Measurements from ENCODE around the gene SEC22C. TPM values are rescaled to one million over a fixed set of nuclear protein-coding genes. Genes with fewer than 3 reads are reported as not detected.

SEC22C gene
- total and polyA plus RNA-seq, 2 experiments from 2014 or later = 21.9 to 48.3 TPM

DNA sequence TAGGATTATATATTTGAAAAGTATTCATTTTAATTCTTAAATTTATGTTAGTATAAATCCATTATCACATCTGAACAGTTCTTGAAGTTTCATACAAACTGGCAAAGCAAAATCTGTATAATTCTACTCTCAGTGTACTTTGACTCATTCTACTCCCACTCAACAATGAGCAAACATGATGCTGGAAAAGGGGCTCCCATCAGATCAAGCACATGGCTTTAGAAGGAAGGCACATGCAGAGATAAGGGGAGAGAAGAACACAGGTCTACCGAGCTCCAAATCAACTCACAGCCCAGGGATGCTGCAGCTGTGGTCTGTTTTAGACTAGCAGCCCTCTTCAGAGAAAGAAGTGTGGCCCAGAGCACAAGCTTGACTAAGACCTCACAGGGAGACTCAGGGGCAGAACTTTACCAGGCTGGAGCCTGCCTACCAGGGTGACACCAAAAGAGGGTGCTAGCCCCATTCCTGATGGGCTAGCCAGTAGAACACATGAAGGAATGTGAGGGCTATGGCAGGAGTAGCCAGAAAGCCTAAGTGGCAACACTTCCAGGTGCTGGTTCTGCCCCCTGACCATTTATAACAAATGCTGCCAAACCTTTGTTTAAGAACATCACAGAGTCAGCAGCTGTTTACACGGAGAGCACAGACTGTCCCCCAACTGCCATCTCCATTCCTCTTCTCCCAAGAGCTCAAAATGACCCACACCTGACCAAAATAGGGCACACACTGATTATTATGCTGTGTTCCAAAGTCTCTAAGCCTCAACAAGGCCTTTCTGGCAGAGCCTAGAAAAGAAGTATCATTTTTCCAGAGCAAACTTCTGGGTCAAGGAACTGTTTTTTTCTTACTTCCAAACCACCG, 19.5 kb downstream of the SEC22C start:
- Mint-ChIP-seq H3K27ac (no peak overlapping the region; the same call in 1 of the 2 replicates), H3K36me3 (ENCODE audit: low read depth) (peaks cover 48% of the 10 kb centered on the region)
- TF ChIP-seq STAT1 (IDR thresholded peaks at IDR 0.05; ENCODE audit: unreplicated experiment) (no peak), ZNF114 (CRISPR knock-in tag; IDR thresholded peaks at IDR 0.05) (no peak), EZH2phosphoT487 (IDR thresholded peaks at IDR 0.05; ENCODE audit: unreplicated experiment) (no peak), CREB1 (CRISPR knock-in tag; IDR thresholded peaks at IDR 0.05; ENCODE audit: low read depth) (no peak), NANOG (IDR thresholded peaks at IDR 0.05; ENCODE audit: borderline replicate concordance) (no peak), EZH2 (IDR thresholded peaks at IDR 0.05; ENCODE audit: low read depth, unreplicated experiment) (no peak), JUNB (IDR thresholded peaks at IDR 0.05; ENCODE audit: unreplicated experiment) (no peak), POLR2AphosphoS5 (IDR thresholded peaks at IDR 0.05; ENCODE audit: low read depth) (no peak), ZNF331 (CRISPR knock-in tag; IDR thresholded peaks at IDR 0.05; ENCODE audit: low read depth) (no peak)
- TF ChIP-seq, protein P1, sequence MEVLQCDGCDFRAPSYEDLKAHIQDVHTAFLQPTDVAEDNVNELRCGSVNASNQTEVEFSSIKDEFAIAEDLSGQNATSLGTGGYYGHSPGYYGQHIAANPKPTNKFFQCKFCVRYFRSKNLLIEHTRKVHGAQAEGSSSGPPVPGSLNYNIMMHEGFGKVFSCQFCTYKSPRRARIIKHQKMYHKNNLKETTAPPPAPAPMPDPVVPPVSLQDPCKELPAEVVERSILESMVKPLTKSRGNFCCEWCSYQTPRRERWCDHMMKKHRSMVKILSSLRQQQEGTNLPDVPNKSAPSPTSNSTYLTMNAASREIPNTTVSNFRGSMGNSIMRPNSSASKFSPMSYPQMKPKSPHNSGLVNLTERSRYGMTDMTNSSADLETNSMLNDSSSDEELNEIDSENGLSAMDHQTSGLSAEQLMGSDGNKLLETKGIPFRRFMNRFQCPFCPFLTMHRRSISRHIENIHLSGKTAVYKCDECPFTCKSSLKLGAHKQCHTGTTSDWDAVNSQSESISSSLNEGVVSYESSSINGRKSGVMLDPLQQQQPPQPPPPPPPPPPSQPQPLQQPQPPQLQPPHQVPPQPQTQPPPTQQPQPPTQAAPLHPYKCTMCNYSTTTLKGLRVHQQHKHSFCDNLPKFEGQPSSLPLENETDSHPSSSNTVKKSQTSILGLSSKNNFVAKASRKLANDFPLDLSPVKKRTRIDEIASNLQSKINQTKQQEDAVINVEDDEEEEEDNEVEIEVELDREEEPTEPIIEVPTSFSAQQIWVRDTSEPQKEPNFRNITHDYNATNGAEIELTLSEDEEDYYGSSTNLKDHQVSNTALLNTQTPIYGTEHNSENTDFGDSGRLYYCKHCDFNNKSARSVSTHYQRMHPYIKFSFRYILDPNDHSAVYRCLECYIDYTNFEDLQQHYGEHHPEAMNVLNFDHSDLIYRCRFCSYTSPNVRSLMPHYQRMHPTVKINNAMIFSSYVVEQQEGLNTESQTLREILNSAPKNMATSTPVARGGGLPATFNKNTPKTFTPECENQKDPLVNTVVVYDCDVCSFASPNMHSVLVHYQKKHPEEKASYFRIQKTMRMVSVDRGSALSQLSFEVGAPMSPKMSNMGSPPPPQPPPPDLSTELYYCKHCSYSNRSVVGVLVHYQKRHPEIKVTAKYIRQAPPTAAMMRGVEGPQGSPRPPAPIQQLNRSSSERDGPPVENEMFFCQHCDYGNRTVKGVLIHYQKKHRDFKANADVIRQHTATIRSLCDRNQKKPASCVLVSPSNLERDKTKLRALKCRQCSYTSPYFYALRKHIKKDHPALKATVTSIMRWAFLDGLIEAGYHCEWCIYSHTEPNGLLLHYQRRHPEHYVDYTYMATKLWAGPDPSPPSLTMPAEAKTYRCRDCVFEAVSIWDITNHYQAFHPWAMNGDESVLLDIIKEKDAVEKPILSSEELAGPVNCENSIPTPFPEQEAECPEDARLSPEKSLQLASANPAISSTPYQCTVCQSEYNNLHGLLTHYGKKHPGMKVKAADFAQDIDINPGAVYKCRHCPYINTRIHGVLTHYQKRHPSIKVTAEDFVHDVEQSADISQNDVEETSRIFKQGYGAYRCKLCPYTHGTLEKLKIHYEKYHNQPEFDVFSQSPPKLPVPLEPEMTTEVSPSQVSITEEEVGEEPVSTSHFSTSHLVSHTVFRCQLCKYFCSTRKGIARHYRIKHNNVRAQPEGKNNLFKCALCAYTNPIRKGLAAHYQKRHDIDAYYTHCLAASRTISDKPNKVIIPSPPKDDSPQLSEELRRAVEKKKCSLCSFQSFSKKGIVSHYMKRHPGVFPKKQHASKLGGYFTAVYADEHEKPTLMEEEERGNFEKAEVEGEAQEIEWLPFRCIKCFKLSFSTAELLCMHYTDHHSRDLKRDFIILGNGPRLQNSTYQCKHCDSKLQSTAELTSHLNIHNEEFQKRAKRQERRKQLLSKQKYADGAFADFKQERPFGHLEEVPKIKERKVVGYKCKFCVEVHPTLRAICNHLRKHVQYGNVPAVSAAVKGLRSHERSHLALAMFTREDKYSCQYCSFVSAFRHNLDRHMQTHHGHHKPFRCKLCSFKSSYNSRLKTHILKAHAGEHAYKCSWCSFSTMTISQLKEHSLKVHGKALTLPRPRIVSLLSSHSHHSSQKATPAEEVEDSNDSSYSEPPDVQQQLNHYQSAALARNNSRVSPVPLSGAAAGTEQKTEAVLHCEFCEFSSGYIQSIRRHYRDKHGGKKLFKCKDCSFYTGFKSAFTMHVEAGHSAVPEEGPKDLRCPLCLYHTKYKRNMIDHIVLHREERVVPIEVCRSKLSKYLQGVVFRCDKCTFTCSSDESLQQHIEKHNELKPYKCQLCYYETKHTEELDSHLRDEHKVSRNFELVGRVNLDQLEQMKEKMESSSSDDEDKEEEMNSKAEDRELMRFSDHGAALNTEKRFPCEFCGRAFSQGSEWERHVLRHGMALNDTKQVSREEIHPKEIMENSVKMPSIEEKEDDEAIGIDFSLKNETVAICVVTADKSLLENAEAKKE (CRISPR knock-in tag; IDR thresholded peaks at IDR 0.05) = no peak
- TF ChIP-seq, protein P2, sequence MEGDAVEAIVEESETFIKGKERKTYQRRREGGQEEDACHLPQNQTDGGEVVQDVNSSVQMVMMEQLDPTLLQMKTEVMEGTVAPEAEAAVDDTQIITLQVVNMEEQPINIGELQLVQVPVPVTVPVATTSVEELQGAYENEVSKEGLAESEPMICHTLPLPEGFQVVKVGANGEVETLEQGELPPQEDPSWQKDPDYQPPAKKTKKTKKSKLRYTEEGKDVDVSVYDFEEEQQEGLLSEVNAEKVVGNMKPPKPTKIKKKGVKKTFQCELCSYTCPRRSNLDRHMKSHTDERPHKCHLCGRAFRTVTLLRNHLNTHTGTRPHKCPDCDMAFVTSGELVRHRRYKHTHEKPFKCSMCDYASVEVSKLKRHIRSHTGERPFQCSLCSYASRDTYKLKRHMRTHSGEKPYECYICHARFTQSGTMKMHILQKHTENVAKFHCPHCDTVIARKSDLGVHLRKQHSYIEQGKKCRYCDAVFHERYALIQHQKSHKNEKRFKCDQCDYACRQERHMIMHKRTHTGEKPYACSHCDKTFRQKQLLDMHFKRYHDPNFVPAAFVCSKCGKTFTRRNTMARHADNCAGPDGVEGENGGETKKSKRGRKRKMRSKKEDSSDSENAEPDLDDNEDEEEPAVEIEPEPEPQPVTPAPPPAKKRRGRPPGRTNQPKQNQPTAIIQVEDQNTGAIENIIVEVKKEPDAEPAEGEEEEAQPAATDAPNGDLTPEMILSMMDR (conservative IDR thresholded peaks at IDR 0.05; ENCODE audit: low read depth in 2 of 2) = no peak; a peak in 1 of 4 replicates
- TF ChIP-seq, protein P3, sequence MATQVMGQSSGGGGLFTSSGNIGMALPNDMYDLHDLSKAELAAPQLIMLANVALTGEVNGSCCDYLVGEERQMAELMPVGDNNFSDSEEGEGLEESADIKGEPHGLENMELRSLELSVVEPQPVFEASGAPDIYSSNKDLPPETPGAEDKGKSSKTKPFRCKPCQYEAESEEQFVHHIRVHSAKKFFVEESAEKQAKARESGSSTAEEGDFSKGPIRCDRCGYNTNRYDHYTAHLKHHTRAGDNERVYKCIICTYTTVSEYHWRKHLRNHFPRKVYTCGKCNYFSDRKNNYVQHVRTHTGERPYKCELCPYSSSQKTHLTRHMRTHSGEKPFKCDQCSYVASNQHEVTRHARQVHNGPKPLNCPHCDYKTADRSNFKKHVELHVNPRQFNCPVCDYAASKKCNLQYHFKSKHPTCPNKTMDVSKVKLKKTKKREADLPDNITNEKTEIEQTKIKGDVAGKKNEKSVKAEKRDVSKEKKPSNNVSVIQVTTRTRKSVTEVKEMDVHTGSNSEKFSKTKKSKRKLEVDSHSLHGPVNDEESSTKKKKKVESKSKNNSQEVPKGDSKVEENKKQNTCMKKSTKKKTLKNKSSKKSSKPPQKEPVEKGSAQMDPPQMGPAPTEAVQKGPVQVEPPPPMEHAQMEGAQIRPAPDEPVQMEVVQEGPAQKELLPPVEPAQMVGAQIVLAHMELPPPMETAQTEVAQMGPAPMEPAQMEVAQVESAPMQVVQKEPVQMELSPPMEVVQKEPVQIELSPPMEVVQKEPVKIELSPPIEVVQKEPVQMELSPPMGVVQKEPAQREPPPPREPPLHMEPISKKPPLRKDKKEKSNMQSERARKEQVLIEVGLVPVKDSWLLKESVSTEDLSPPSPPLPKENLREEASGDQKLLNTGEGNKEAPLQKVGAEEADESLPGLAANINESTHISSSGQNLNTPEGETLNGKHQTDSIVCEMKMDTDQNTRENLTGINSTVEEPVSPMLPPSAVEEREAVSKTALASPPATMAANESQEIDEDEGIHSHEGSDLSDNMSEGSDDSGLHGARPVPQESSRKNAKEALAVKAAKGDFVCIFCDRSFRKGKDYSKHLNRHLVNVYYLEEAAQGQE (IDR thresholded peaks at IDR 0.05; ENCODE audit: unreplicated experiment) = no peak
- TF ChIP-seq, protein P4, sequence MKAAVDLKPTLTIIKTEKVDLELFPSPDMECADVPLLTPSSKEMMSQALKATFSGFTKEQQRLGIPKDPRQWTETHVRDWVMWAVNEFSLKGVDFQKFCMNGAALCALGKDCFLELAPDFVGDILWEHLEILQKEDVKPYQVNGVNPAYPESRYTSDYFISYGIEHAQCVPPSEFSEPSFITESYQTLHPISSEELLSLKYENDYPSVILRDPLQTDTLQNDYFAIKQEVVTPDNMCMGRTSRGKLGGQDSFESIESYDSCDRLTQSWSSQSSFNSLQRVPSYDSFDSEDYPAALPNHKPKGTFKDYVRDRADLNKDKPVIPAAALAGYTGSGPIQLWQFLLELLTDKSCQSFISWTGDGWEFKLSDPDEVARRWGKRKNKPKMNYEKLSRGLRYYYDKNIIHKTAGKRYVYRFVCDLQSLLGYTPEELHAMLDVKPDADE (IDR thresholded peaks at IDR 0.05) = no peak

More for the DNA sequence above, 19.5 kb downstream of the SEC22C start:
- H3K4me2 ChIP-seq = no peak overlapping the region
- H3K9me3 Mint-ChIP-seq = no peaks in the 10 kb centered on the region
- H3K9me2 ChIP-seq (ENCODE audit: insufficient read depth) = no peaks in the 10 kb centered on the region
- ATAC-seq (no peak), DNase-seq (ENCODE audit: low spot score) (no peak)
- H3K79me2 ChIP-seq (replicated peaks; ENCODE audit: insufficient read depth) = no peaks in the 10 kb centered on the region
- H3K27me3 Mint-ChIP-seq (ENCODE audit: insufficient read depth, low read depth, poor library complexity) = no peaks in the 10 kb centered on the region
- H3K4me3 ChIP-seq = no peak overlapping the region
- H3K36me3 ChIP-seq (ENCODE audit: insufficient read depth) = peaks cover 2% of the 10 kb centered on the region
- H3K4me1 ChIP-seq (ENCODE audit: insufficient read depth) = no peaks in the 10 kb centered on the region
- no peak overlapping the region for H3K27ac ChIP-seq (ENCODE audit: low read depth)
- peaks cover 6% of the 10 kb centered on the region; the same call in 1 of the 2 replicates for H4K20me1 ChIP-seq (replicated peaks; ENCODE audit: insufficient read depth)
- no peak overlapping the region for H3K4me3 Mint-ChIP-seq
- no peaks in the 10 kb centered on the region for H3K4me1 Mint-ChIP-seq
- H3F3A ChIP-seq (replicated peaks; ENCODE audit: low read depth) = no peaks in the 10 kb centered on the region
- no peaks in the 10 kb centered on the region for H3K27me3 ChIP-seq (ENCODE audit: insufficient read depth)
- H2AFZ ChIP-seq = no peak overlapping the region

Data from GM23338 (cell line).